ENCODE data around the gene PITPNM3.

DNA sequence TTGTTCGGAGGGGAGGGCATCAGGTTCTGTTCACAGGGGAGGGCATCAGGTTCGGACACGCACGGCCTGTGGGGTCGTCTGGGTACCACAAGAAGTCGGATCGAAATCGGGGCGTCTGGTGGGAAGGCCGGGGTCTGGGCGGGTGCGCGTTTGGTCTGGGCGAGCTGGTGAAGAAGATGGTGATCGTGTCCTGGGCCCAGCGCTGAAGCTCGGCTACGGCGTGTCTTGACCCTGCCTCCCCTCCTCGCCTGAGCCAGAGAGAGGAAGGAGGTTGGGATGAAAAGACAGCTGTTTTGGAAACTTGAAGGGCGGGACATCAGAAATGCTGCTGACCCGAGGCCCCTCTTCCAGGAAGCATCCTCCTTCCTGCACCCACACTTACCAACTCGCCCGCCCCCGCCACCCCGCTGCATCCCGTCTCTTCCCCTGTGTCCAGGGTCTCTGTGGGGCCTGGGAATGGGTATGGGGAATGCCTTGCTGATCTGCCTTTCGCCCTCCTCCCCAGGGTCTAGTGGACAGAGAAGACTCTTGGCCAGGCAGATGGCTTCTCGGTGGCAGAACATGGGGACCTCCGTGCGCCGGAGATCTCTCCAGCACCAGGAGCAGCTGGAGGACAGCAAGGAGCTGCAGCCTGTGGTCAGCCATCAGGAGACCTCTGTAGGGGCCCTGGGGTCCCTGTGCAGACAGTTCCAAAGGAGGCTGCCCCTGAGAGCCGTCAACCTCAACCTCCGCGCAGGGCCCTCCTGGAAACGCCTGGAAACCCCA is 111.6 kb downstream of the PITPNM3 start:
- no peak for TF ChIP-seq ZNF788 (CRISPR knock-in tag; IDR thresholded peaks at IDR 0.05; ENCODE audit: borderline replicate concordance)
- TF ChIP-seq SMC3 (IDR thresholded peaks at IDR 0.05; ENCODE audit: low read length), result no peak
- TF ChIP-seq ATRX (CRISPR knock-in tag; IDR thresholded peaks at IDR 0.05; ENCODE audit: borderline replicate concordance), result no peak
- TF ChIP-seq POLR2A (IDR thresholded peaks at IDR 0.05; ENCODE audit: insufficient read depth in 1 of 2, low read depth in 2 of 2, low read length in 2 of 2), result no peak
- no peak for TF ChIP-seq SP1 (IDR thresholded peaks at IDR 0.05)
- no peak for TF ChIP-seq SP1 (CRISPR knock-in tag; IDR thresholded peaks at IDR 0.05)
- no peak for TF ChIP-seq HDAC2 (CRISPR knock-in tag; IDR thresholded peaks at IDR 0.05)
- no peak for TF ChIP-seq FOXO1 (CRISPR knock-in tag; IDR thresholded peaks at IDR 0.05)

All from HepG2 (cell line).